Activated CD8-positive, alpha-beta memory T cell treated with anti-CD3 and anti-CD28 coated beads for 24 hours (primary cell): ENCODE measurements around the gene LYZL1.
"Not testable (repeated sequence)": the region's sequence is repeated elsewhere in the genome, so short reads cannot be mapped to it uniquely, and the experiment has no call there.

Source experiments
- DNase-seq: peaks from one replicate; pipeline ENCODE4 v3.0.0-alpha.2; 2020

LYZL1 gene

DNA sequence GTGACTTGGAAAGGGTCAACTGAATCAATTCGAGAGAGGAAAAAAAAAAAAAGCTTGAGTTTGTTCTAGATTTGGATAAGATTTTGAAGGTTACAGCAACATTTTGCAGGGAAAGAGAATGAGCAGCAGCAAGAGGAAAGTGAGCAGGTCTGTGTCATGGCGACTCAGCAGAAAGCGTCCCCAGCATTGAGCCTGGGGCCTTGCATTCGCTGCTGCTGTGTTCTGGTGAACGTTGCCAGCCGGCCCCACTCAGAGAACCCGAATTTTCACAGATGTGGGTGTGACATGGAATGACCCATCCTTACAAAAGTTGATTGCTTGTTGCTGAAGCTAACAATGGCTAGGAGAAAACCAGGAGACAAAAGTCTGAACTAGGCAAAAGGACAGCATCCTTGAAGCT lies 21.6 kb downstream of the LYZL1 start:
- not testable (repeated sequence) for DNase-seq

DNA sequence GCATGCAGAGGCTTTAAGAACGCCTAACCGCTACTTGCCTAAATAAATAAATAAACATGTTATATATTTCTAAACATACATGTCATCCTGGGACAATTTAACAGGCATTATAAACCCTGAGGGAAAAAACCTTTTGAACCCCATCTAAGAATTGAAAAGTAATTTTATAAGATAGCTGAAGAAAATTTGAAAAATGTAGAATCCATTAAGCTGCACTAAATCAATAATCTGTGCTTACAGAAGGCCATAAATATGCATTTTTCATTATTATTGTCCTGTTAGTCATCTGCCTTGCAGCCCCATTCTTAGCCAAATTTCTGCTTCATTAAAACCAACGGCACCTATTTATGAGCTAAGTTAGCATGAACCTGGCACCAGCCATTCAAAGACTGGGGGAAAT lies 24.2 kb downstream of the LYZL1 start:
- DNase-seq = no peak

DNA sequence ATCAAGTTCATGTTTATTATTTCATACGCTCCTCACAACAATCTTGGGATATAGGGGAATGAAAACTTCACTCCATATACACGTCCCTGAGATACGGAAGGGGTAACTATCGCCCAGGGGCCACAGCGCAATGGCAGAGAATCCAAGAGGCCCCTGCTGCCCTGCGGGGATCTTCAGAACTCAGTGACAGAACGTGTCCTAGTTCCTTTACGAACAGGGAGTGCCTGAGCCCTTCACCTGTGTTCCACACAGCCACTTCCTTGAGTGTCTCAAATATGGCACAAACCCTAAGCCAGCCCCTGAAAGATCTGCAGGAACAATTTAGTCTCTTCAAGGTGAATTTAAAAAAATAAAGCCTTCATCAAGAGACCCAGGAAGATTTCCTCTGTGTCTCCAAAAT lies 25.9 kb downstream of the LYZL1 start:
- DNase-seq = no peak

DNA sequence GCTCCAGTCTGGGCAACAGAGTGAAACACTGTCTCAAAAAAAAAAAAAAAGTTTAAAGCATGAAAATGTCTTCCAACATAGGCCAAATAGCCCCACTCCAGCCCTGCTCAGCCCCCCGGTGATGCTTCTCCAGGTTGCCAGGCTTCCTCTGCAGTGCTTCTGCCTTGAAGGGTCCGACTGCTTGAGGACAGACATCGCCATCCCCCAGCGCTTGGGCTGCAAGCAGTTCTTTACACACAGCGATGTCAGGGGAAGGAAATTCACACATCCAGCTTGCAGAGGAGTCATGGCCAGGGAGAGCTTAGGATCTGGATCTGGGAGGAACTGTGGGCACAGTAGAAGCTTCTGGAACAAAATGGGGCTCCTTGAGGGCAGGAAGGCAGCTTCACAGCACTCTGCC lies 26.9 kb downstream of the LYZL1 start:
- no peak for DNase-seq

DNA sequence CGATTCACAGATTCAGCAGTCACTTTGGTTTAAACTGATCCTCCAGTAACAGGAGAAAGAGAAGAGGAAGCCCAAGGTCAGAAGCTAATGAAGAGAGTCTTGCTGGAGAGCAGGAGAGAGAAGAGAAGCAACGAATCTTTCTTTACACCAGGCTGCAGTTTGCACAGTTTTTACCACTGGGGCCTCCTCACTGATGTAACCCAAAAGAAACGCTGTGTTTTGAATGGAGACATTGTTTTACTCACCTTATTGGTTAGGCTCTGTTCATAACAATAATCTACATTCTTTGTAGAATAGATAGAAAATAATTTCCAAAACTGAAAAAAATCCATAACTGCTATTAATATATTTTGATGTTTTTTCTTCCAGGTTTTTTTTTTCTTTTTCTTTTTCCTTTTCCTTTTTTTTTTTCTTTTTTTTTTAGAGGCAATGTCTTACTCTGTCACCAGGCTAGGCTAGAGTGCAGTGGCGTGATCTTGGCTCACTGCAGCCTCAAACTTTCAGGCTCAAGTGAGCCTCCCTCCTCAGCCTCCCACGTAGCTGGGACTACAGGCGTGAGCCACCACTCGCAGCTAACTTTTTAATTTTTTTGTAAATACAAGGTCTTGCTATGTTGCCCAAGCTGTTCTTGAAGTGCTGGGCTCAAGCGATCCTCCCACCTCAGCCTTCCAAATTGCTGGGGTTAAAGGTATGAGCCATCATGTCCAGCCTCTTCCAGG lies 27.6 kb downstream of the LYZL1 start:
- DNase-seq = no peak

DNA sequence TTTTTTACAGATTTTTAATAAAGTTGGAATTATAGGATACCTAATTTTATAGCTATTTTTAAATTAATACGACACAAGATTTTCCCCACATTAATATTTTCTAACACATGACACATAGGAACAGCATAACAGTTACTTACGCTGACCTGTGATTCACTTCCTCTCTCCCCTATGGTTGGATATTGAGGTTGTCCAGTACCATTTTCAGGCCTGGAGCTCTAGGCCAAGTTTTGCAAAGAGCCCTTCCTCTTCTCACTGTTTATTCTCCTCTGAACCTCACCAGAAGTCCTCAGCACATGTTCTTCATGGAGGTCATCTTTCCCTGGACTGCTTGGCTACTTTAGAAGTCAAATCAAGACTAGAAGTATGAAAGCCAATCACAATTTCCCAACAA lies 28.2 kb downstream of the LYZL1 start:
- DNase-seq = no peak

DNA sequence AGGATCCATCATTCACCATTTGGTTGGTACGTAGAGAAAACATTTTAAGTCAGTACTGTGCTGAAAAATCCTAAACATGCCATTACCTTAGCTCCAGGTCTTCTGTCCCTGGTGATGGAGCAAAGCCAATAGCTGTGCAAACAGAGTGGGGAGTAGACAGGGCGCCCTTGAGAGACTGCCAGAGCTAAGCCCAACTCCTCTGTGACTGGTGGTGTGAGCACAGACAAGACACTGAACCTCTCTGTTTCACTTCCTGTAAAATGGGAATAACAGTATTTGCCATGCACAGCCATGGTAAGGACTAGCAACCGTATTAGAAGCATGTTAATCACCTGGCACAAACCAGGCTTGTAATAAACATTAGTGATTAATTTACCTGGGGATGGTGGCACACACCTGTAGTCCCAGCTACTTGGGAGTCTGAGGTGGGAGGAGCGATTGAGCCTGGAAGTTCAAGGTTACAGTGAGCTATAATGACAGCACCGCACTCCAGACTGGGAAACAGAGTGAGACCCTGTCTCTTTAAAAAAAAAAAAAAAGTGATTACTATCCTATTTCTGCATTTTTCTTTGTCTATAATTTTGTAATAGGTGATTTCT lies 28.7 kb downstream of the LYZL1 start:
- DNase-seq = no peak

DNA sequence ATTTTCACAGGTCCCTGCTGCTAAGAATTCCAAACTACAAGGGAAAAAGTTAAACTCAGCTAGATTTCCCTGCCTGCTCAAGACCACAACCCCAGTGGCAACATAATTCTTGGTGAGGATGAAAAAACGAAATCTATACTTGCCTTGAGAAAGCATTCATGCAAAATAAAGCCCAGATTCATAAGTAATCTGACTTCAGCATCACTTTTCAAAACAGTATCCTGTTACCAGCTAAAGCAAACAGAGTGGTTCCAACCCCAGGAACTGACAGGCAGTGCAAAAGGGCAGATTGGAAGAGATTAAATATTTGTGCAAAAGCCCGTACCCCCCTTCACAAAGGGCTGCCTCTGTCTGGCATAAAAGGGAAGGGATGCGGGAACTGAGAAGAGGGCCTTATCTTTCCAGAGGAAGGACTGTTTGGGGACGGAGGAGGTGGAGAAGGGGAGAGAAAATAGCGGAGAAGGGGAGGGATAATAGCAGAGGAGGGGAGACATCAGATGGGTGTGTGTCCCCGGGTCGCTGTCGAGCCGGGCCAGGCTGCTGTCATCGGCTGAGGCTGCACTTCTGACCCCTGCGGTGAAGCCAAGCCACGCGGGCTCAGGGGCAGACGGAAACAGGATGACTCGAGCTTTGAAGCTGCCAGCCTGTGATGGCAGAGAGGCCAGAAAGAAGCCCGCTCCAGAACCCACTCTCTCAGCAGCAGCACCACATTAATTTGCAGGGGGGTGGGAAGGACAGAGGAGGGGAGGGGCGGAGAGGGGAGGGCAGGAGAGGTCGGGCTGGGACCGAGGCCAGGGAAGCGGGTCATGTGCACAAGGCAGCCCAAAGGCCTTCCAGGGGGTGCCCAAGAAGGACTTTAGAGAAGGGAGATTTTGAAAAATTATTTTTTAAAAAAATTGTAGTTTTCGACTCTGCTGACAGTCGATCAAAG lies 29.5 kb downstream of the LYZL1 start:
- not testable (repeated sequence) for DNase-seq

DNA sequence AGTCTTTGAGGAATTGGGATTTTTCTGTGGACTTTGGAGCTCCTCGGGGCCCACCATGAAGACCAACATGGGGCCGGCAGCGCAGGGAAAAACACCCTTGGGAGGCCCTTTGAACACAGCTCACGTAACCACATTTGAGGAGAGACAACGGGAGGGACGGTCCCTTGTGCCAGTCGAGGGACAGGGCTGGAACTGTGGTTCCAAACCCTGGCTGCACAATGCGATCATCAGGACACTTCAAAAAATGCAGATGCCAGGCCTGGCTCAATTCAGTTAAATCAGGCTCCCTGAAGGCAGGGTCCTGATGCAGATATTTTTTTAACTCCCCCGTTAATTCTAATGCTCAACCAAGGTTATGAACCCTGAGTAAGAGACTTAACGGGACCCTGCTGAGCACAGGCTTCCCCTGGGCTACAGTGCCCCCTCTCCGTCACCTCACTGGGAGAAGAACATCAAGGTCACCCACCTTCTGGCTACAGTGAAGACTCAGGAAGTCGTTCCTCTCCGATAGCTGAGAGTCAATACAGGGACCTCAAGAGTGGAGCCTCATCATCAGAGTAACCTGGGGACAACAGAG lies 30.4 kb downstream of the LYZL1 start:
- no peak for DNase-seq

DNA sequence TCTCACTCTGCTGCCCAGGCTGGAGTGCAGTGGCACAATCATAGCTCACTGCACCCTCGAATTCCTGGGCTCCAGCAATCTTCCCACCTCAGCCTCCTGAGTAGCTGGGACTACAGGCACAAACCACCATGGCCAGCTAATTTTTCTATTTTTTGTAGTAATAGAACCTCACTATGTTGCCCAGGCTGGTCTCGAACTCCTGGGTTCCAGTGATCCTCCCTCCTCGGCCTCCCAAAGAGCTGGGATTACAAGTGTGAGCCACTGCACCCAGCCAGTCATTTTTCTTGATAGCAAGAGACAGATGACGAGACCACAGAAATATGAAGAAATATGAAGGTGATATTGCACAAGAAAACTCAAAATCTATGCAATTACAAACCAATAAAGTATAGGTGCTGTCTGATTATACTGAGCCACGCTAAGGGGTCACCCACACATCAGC lies 31.8 kb downstream of the LYZL1 start:
- DNase-seq = not testable (repeated sequence)

DNA sequence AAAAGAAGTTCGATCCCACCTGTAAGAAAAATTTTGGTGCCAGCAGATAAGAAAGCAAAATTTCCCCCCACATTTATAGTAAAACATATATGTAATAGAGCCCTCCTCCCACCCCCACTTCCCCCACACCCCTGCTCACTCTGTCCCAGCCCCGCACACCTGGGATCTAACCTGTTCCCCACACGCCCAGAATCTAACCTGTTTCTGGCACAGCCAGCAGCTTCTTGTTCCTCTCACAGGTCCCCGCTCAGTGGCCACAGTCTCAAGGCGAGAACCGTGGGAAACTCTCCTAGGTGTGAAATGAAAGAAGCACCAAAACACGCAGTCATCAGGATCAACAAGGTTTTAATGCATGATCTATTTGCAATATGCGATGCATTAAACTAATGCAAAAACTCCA lies 32.8 kb downstream of the LYZL1 start:
- DNase-seq = no peak

DNA sequence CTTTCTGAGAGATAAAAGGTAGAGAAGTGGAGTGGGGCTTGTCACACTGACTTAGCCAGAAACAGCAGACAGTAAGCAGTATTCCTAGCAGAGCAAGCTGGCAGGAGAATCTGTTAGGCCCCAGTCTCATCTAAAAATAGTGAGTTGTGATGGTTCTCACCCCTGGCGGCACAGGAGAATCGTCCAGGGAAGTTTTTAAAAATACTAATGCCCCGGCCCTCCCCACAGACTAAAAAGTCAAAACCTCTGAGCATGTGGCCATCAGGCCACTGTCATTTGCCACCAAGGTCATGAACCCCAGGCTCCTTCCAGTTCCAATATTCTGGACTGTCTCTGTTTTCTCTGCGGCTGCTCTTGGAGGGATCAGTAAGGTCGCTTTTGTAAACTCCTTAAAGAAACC lies 34.0 kb downstream of the LYZL1 start:
- DNase-seq = no peak

DNA sequence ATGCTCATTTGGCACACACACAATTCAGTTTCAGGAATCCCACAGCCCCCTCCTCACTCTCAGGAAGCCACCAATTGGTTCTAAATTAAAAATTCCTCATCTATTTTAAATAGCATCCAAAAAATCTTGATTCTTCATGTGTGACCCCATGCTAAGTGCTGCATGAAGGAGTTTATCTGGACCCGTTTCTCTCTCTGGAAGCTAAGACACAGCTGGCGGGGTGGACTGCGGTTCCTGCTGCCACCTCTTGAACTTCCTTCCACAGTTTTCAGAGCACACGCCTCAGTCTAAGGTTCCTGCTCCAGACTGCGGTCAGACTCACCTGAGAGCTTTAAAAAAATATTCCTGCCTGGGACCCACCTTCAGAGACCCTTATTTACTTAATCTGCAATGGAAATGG lies 34.5 kb downstream of the LYZL1 start:
- no peak for DNase-seq

DNA sequence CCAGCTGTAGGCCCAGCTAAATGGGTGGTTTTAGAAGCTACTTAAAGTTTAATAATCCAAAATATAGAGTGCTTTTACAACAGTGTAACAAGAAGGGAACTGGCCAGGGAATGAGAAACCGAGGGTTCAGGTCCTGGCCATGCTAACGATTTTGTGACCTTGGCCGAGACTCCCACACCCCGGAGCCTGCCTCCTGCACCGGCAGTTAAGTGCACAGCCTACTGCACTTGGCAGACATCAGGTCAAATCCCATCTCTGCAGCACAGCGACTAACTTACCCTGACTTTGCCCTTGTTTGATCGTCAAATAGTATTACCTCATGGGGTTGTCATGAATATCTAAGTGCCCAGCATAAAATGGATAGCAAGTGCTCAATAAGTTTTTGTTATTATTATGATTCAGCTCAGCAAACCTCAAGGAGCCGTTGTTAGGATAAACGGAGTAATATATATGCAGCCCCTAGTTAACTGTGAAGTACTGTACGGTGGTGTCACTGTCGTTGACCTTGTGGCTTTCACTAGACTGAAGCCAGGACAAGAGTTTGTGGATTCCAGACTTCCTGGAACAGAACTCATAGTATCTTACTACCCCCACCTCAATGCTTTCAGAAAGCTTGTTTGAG lies 35.5 kb downstream of the LYZL1 start:
- no peak for DNase-seq

DNA sequence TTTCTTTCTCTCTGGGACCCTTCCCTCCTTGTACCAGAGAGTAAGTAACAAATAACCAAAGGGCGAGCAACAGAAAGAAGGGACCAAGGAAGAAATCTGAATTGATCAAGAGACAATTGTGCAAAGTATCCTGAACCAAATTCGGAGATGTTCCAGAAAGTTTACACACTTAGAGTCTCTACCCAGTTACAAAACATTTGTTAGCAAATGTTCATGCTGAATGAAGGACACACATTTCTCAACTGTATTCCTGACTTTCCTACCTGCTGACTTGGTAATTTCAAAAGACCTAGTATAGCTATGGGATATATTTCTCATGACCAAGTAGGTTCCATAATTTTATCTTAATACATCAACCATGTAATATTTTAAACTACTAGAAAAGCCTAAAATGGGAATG lies 37.4 kb downstream of the LYZL1 start:
- no peak for DNase-seq

DNA sequence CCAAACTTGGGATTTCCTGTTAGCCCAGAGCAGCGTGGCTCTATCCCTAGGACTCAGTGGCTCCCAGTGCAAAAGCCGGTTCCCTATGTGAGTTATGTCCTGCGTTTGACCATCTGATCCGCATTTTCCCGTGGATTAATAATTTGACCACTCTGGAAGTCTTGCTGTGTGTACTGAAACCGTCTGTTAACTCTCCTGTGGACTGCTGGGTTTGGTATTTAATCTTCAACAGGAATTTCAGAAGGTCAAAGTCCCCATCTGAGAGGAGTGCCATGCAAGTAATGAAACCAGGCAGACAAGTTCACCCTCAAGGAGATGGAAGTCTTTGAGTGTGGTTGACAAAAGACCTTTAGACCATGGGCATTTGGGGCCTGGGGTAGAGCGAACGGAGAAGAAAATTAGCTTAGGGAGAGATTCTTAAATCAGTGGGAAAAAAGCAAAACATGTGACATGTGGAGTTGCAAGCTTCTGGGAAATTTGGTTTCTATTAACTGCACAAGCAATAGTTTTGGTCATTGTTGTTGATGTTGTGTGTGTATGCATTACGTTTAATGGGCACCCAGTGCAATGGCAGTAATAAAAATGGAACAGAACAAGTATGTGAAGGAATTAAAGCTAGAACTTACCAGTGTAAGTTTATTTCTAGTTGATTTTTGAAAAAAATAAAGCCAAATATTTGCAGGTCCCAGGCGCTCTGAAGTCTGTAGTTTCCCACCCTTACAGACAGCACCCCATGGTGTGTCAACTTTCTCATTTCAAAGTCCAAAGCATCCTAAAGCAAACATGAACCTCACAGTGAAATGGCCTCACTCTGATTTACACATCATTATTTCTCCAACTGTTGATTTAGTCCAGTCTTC lies 38.2 kb downstream of the LYZL1 start:
- DNase-seq = no peak

DNA sequence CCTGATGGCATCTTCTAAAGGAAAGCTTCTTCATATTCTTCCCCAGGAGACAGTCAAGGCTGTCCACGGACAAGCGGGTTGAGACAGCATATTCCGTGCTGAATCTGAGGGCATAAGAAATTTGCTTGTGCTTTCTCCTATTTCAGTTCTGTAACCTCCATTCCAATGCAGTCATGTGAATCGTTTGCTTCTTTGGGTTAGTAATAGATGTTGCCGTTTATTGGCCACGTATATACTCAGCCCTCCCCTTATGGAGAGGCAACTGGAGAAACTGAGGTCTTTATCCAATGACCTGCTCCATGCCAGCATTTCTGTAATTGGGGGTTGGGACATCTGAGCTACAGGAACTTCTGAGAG lies 38.9 kb downstream of the LYZL1 start:
- no peak for DNase-seq

DNA sequence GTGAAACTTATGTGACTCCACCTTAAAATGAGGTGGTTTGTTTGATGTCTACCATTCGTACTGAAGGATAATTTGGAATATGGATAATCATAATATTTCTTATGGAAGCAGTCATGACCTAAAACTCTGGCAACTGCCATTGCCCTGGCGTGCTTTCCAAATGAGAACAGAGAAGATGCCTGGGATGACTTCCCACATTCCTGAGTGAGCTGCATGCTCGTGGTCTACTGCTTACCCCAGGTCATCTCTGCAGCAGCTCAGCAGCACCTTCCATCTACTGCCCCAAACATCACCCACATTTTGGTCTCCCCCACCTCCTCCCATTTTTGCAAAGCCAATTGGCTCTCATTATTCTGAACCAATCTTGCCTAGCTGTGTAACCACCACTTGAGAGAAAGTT lies 40.1 kb downstream of the LYZL1 start:
- DNase-seq = no peak

DNA sequence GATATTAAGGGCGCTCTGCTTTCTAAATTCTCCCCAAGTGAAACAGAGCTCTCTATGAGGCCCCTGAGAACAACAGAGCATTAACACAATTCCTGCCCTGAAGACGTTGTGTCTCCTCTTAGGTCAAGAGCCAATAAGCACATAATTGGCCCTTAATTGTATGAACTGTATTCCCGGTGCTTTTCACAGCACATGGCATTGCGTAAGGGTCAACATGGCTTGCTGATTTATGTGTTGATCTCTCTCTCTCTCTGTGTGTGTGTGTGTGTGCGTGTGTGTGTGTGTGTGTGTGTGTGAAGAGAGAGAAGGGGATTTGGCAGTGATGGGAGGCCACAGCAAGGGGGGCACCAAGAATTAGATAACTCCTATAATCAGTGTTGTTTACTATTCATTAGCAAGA lies 40.5 kb downstream of the LYZL1 start:
- no peak for DNase-seq

DNA sequence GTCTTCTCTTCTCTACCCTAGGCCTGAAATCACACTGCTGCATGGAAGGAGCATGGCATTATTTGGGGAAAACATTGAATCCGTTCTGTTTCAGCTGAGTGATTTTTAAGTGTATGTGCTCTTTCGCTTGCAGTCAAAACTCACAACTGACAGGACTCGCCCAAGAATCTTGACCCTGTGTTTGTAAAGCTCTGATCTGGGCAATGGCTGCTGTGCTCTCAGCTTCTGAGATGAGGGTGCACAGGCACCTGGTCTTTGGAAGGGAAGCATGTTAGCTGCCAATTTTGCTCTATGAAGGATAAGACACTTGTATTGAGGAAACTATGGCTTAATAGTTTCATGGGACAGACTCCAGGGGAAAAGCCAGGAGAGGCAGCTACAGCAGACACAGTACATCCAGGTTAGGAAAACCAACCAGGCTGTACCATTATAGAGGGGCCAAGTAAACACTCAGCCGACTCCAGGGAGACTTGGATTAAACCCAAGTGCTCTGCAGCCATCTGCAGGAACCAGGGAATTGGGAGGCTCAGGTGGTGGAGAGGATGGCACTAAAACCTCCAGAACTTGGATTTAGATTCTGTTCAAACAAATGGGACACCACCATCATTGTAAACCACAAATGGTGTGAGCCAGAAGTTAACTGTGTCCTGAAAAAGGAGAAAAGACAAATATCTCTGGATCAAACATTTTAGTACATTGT lies 43.3 kb downstream of the LYZL1 start:
- DNase-seq = no peak

DNA sequence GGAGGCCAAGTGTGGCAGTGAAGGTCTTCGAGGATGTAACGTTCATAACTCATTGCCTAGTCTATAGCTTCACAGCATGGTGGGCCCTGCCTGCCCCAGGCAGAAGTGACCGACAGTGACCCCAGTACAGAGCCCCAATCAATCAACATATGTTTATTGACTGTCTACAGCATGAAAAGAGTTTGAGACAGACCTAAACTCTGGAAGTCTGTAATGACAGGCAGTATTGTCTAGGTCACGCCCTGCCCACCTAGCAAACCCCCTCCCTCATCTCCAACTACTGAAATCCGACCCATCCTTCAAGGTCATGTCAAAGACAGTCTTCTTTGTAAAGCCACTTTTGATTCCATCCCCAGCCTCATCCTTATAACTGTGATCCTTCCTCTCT lies 43.9 kb downstream of the LYZL1 start:
- DNase-seq = no peak

DNA sequence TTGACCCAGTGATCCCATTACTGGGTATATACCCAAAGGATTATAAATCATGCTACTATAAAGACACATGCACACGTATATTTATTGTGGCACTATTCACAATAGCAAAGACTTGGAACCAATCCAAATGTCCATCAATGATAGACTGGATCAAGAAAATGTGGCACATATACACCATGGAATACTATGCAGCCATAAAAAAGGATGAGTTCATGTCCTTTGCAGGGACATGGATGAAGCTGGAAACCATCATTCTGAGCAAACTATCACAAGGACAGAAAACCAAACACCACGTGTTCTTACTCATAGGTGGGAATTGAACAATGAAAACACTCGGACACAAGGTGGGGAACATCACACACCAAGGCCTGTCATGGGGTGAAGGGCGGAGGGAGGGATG lies 48.7 kb downstream of the LYZL1 start:
- DNase-seq = not testable (repeated sequence)
